GM12865 (cell line): ENCODE data around the gene C2CD5.

ENCODE experiments used
- DNase-seq: peaks from one replicate; pipeline ENCODE4 v3.0.0; 2010; ENCODE audit warnings: low read depth
- H3K4me3 ChIP-seq: 2 replicates; pipeline ENCODE4 v1.5.1; 2011; ENCODE audit warnings: mild to moderate bottlenecking, low read depth, low read length, control low read depth
- CTCF ChIP-seq: IDR thresholded peaks from 2 replicates; pipeline ENCODE4 v1.5.1; 2011; ENCODE audit warnings: low read length, control low read depth, low read depth, inconsistent platforms; ENCODE audit not compliant: insufficient read depth; ENCODE audit errors: missing control alignments

The C2CD5 gene

GRCh38 chr12:22545255-22545654 lies 913 bp upstream of the C2CD5 start:
- DNase-seq, result no peak
- peak overlapping the region; percentile 71 for H3K4me3 ChIP-seq
- no peak for TF ChIP-seq CTCF

- peak overlapping the region; percentile 71 for H3K4me3 ChIP-seq
- peak; percentile 83 for DNase-seq
- no peak for TF ChIP-seq CTCF
Measured at GRCh38 chr12:22543246-22544037, 900 bp downstream of the C2CD5 start.

- no peak for TF ChIP-seq CTCF
- H3K4me3 ChIP-seq, result no peak overlapping the region
- no peak for DNase-seq
Measured at GRCh38 chr12:22541496-22542155, 2.7 kb downstream of the C2CD5 start.

GRCh38 chr12:22539055-22539454 lies 5.3 kb downstream of the C2CD5 start:
- H3K4me3 ChIP-seq, result no peak overlapping the region
- peak; percentile 9 for DNase-seq
- no peak for TF ChIP-seq CTCF

- H3K4me3 ChIP-seq, result no peak overlapping the region
- no peak for DNase-seq
- no peak for TF ChIP-seq CTCF
Measured at GRCh38 chr12:22538311-22538710, 6.0 kb downstream of the C2CD5 start.

GRCh38 chr12:22536971-22537544 lies 7.3 kb downstream of the C2CD5 start:
- DNase-seq, result no peak
- TF ChIP-seq CTCF, result no peak
- H3K4me3 ChIP-seq, result no peak overlapping the region
